HG03064 (cell line): ENCODE data around the gene MRPL44.
"Not testable (repeated sequence)": the region's sequence is repeated elsewhere in the genome, so short reads cannot be mapped to it uniquely, and the experiment has no call there.

Source experiments
- ATAC-seq: cut with Tn5 transposase; IDR thresholded peaks from one replicate; pipeline ENCODE4 v1.9.1; 2021; ENCODE audit warnings: low read depth; ENCODE audit not compliant: unreplicated experiment

MRPL44 gene

GRCh38 chr2:223935459-223936125 is 21.7 kb upstream of the MRPL44 start:
- ATAC-seq = no peak

GRCh38 chr2:223936862-223937326 is 20.4 kb upstream of the MRPL44 start:
- no peak for ATAC-seq

- ATAC-seq = no peak
Measured at GRCh38 chr2:223937535-223937934, 19.7 kb upstream of the MRPL44 start.

GRCh38 chr2:223939438-223939837 is 17.8 kb upstream of the MRPL44 start:
- not testable (repeated sequence) for ATAC-seq

- ATAC-seq = peak; percentile 60
Measured at GRCh38 chr2:223941579-223942277, 15.5 kb upstream of the MRPL44 start.

- no peak for ATAC-seq
Measured at GRCh38 chr2:223943135-223943534, 14.1 kb upstream of the MRPL44 start.

GRCh38 chr2:223943561-223944008 is 13.7 kb upstream of the MRPL44 start:
- ATAC-seq = no peak

GRCh38 chr2:223944166-223944702 is 13.0 kb upstream of the MRPL44 start:
- ATAC-seq = no peak

- peak; percentile 67 for ATAC-seq
Measured at GRCh38 chr2:223944703-223945531, 12.3 kb upstream of the MRPL44 start, which contains the start of gene WDFY1. TSS of gene WDFY1 (minus strand) at chr2:223945335. CDS start at chr2:223945284, 51 bp downstream.

- ATAC-seq = no peak
Measured at GRCh38 chr2:223945755-223946154, 11.5 kb upstream of the MRPL44 start.

- no peak for ATAC-seq
Measured at GRCh38 chr2:223947711-223948205, 9.5 kb upstream of the MRPL44 start.

- no peak for ATAC-seq
Measured at GRCh38 chr2:223949241-223949840, 7.9 kb upstream of the MRPL44 start.

GRCh38 chr2:223950448-223951347 is 6.6 kb upstream of the MRPL44 start:
- ATAC-seq = no peak

- ATAC-seq = peak; percentile 46
Measured at GRCh38 chr2:223952280-223952968, 4.8 kb upstream of the MRPL44 start.

- no peak for ATAC-seq
Measured at GRCh38 chr2:223954401-223954800, 2.9 kb upstream of the MRPL44 start.

GRCh38 chr2:223956300-223956699 is 963 bp upstream of the MRPL44 start:
- ATAC-seq = no peak

GRCh38 chr2:223959688-223960087 is 2.4 kb downstream of the MRPL44 start:
- no peak for ATAC-seq

GRCh38 chr2:223967981-223968380 is 10.7 kb downstream of the MRPL44 start:
- no peak for ATAC-seq

- ATAC-seq = no peak
Measured at GRCh38 chr2:223969315-223969714, 12.1 kb downstream of the MRPL44 start.
